Right atrium auricular region (tissue), 2 donors: ENCODE measurements around the gene RAB14. TPM values are rescaled to one million over a fixed set of nuclear protein-coding genes. Genes with fewer than 3 reads are reported as not detected.

ENCODE experiments used
- DNase-seq: peaks from one replicate; pipeline ENCODE4 v3.0.0-alpha.2; 2019; ENCODE audit warnings: low spot score
- H3K27ac ChIP-seq, 2 donors: fragments of 200-600 bp; sonication (generic); 1 replicate in 1 of 2; 2 replicates in 1 of 2; pipeline ENCODE4 v1.5.1; 2016 to 2019
- H3K27me3 ChIP-seq, 2 donors: fragments of 200-600 bp; sonication (generic); one replicate each; pipeline versions ENCODE4 v1.5.1 to v1.6.0; 2017 to 2019
- H3K36me3 ChIP-seq: fragments of 200-600 bp; sonication (generic); one replicate; pipeline ENCODE4 v1.5.1; 2016
- H3K4me1 ChIP-seq, 2 donors: fragments of 200-600 bp; sonication (generic); one replicate each; pipeline versions ENCODE4 v1.5.1 to v1.6.0; 2017 to 2019
- H3K4me3 ChIP-seq, 2 donors: fragments of 200-600 bp; sonication (generic); 1 replicate in 1 of 2; 2 replicates in 1 of 2; pipeline ENCODE4 v1.5.1; 2017 to 2019; ENCODE audit warnings: mild to moderate bottlenecking in 1 of 2, moderate library complexity in 1 of 2
- H3K9me3 ChIP-seq, 2 donors: fragments of 200-600 bp; sonication (generic); one replicate each; pipeline ENCODE4 v1.5.1; 2019
- total RNA-seq, 2 donors: library from RNA; depleted of rRNA; stranded (reverse); fragments of >200 nt; gene quantifications; one replicate each; pipeline ENCODE4 v1.1.0, GENCODE V29; 2016
- TF ChIP-seq, protein P1 (sequence below), 2 donors: fragments of 200-600 bp; sonication (generic); IDR thresholded peaks; one replicate each; pipeline ENCODE4 v1.5.1; 2019; ENCODE audit warnings: antibody characterized with exemption in 2 of 2

Gene RAB14
- total RNA-seq, 2 donors from 2014 or later: 26.8 to 27.8 TPM

- Histone ChIP-seq H3K27me3 (no peaks in the 10 kb centered on the region), H3K4me3 (no peak overlapping the region), H3K9me3 (no peaks in the 10 kb centered on the region), H3K36me3 (peaks cover 45% of the 10 kb centered on the region), H3K4me1 (no peaks in the 10 kb centered on the region), H3K27ac (no peak overlapping the region)
- TF ChIP-seq, protein P1, sequence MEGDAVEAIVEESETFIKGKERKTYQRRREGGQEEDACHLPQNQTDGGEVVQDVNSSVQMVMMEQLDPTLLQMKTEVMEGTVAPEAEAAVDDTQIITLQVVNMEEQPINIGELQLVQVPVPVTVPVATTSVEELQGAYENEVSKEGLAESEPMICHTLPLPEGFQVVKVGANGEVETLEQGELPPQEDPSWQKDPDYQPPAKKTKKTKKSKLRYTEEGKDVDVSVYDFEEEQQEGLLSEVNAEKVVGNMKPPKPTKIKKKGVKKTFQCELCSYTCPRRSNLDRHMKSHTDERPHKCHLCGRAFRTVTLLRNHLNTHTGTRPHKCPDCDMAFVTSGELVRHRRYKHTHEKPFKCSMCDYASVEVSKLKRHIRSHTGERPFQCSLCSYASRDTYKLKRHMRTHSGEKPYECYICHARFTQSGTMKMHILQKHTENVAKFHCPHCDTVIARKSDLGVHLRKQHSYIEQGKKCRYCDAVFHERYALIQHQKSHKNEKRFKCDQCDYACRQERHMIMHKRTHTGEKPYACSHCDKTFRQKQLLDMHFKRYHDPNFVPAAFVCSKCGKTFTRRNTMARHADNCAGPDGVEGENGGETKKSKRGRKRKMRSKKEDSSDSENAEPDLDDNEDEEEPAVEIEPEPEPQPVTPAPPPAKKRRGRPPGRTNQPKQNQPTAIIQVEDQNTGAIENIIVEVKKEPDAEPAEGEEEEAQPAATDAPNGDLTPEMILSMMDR (IDR thresholded peaks at IDR 0.05): no peak
- DNase-seq: no peak
These were observed 51.5 kb downstream of the RAB14 start for GRCh38 chr9:121150188-121150587.

DNA sequence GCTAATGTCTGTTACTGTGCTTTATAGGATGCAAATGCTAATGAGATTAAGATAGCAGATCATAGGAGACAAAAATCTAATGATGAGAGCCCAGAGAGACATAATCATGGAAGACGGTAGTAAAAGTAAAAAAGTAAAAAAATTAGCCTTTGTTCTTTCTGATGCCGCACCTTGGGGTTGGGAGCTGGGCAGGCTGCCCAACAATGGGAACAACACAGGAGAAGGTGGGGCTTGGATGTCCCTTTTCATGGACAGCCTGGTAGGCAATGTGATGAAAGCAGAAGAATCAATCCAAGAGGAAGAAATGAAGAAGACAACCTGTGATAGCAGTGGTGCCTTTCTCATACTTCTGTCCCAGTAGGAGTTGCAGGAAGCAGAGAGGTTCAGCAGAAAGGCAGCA lies 57.2 kb downstream of the RAB14 start:
- Histone ChIP-seq H3K4me3 (no peak overlapping the region), H3K27ac (no peak overlapping the region), H3K36me3 (peaks cover 76% of the 10 kb centered on the region), H3K9me3 (no peaks in the 10 kb centered on the region), H3K4me1 (no peaks in the 10 kb centered on the region), H3K27me3 (no peaks in the 10 kb centered on the region)
- DNase-seq: no peak
- TF ChIP-seq, protein P1 (IDR thresholded peaks at IDR 0.05): no peak

DNA sequence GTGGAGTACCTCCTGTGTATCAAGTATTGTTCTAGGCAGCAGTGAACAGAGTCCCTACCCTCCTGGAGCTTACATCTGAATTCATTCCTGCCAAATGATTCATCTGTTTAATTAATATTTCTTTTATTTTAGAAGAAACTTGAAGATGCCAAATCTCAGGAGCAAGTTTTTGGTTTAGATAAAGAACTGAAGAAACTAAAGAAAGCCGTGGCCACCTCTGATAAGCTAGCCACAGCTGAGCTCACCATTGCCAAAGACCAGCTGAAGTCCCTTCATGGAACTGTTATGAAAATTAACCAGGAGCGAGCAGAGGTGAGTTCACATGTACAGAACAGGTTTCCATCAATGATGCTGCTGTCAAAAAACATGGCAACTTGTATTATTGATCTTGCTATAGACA lies 57.9 kb downstream of the RAB14 start:
- H3K4me1 ChIP-seq: no peaks in the 10 kb centered on the region

DNA sequence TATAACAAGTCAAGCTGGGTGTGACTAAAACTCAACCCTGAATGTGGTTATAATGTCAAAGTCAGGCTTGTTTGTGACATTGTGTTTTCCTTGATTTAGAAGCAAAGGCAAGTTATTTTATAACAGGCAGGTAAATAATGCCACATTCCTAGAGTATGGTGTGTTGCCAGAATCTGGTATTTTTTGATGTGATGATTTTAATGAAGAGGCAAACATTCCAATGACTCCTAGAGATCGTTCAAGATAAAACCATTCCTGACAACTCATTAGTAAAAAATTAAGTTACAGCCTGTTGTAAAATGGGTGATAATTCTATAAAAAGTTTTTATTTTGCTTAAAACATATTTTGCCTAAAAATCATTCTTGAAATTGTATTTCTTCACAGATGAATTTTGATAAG lies 60.0 kb downstream of the RAB14 start:
- Histone ChIP-seq H3K36me3 (peaks cover 66% of the 10 kb centered on the region), H3K4me1 (no peaks in the 10 kb centered on the region), H3K9me3 (no peaks in the 10 kb centered on the region), H3K4me3 (no peak overlapping the region), H3K27ac (no peak overlapping the region), H3K27me3 (no peaks in the 10 kb centered on the region)
- no peak for DNase-seq
- TF ChIP-seq, protein P1 (IDR thresholded peaks at IDR 0.05): no peak

More for the DNA sequence above, 57.9 kb downstream of the RAB14 start:
- peaks cover 75% of the 10 kb centered on the region for H3K36me3 ChIP-seq
- TF ChIP-seq, protein P1 (IDR thresholded peaks at IDR 0.05): no peak
- H3K9me3 ChIP-seq: no peaks in the 10 kb centered on the region
- H3K4me3 ChIP-seq: no peak overlapping the region
- no peak overlapping the region for H3K27ac ChIP-seq
- no peaks in the 10 kb centered on the region for H3K27me3 ChIP-seq
- no peak for DNase-seq

- H3K36me3 ChIP-seq: peaks cover 62% of the 10 kb centered on the region
These were observed 60.4 kb downstream of the RAB14 start for GRCh38 chr9:121141306-121141705.

DNA sequence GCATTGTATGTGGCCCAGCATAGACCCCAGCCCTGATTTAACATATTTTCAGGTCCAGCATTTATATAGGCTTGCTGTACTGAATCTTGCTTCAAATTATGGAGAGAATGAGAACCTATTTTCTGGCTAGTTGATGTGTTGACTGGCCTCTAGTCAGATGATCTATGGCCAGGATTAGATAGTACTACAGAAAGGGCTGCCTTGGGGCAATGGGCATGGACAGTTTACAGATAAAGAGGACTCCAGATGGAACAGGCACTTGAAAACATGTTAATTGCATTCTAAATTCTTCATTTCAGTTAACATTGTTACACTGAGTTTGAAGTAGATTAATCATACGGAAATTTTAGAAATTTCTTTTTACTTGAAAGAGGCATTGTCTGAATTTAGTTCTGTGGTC lies 61.5 kb downstream of the RAB14 start:
- no peak for DNase-seq
- H3K36me3 ChIP-seq: peaks cover 52% of the 10 kb centered on the region
- TF ChIP-seq, protein P1 (IDR thresholded peaks at IDR 0.05): no peak
- H3K27ac ChIP-seq: no peak overlapping the region
- H3K4me3 ChIP-seq: no peak overlapping the region
- no peaks in the 10 kb centered on the region for H3K9me3 ChIP-seq
- H3K27me3 ChIP-seq: no peaks in the 10 kb centered on the region
- no peaks in the 10 kb centered on the region for H3K4me1 ChIP-seq

More at GRCh38 chr9:121141306-121141705, 60.4 kb downstream of the RAB14 start:
- no peak overlapping the region for H3K27ac ChIP-seq
- H3K27me3 ChIP-seq: no peaks in the 10 kb centered on the region
- no peak for DNase-seq
- no peaks in the 10 kb centered on the region for H3K4me1 ChIP-seq
- H3K9me3 ChIP-seq: no peaks in the 10 kb centered on the region
- TF ChIP-seq, protein P1 (IDR thresholded peaks at IDR 0.05): no peak
- no peak overlapping the region for H3K4me3 ChIP-seq
